Esophagus squamous epithelium (tissue), 5 donors: Measurements from ENCODE around the gene RGS6. TPM values are rescaled to one million over a fixed set of nuclear protein-coding genes. Genes with fewer than 3 reads are reported as not detected.

Source experiments
- DNase-seq: peaks from one replicate; lab custom pipeline; 2025; lab: John Stamatoyannopoulos, UW
- H3K27ac ChIP-seq, 4 donors: fragments of 200-600 bp; sonication (generic); one replicate each; pipeline ENCODE4 v1.5.1; 2016 to 2019; ENCODE audit warnings: mild to moderate bottlenecking in 1 of 4
- H3K27me3 ChIP-seq, 4 donors: fragments of 200-600 bp; sonication (generic); 1 replicate in 3 of 4; 2 replicates in 1 of 4; pipeline versions ENCODE4 v1.5.1 to v1.6.0; 2017 to 2021; ENCODE audit warnings: antibody characterized with exemption in 1 of 4
- H3K36me3 ChIP-seq, 3 donors: fragments of 200-600 bp; sonication (generic); one replicate each; pipeline ENCODE4 v1.5.1; 2016 to 2019
- H3K4me1 ChIP-seq, 3 donors: fragments of 200-600 bp; sonication (generic); one replicate each; pipeline ENCODE4 v1.5.1; 2017 to 2019
- H3K4me3 ChIP-seq, 4 donors: fragments of 200-600 bp; sonication (generic); 1 replicate in 3 of 4; 2 replicates in 1 of 4; pipeline ENCODE4 v1.5.1; 2016 to 2019; ENCODE audit warnings: mild to moderate bottlenecking in 2 of 4, moderate library complexity in 1 of 4
- H3K9me3 ChIP-seq, 3 donors: fragments of 200-600 bp; sonication (generic); one replicate each; pipeline ENCODE4 v1.5.1; 2016 to 2019
- POLR2A ChIP-seq, 4 donors: fragments of 450-650 bp; IDR thresholded peaks; one replicate each; pipeline ENCODE4 v1.6.1; 2017; ENCODE audit warnings: antibody characterized with exemption in 4 of 4, mild to moderate bottlenecking in 4 of 4, moderate library complexity in 3 of 4
- WGBS, 2 donors: methylation state at CpG; one replicate each; pipeline ENCODE4 v1.1.5; 2018; 5-methylcytosine and 5-hydroxymethylcytosine counted together
- intact Hi-C: fragments of 100-400 bp; cut with DNase I; formaldehyde crosslinking; loops from one replicate; pipeline ENCODE4 v1.15.0; 2022
- total RNA-seq, 4 donors: library from RNA; depleted of rRNA; stranded (reverse); fragments of >200 nt; gene quantifications; one replicate each; pipeline ENCODE4 v1.1.0, GENCODE V29; 2016
- TF ChIP-seq, protein P1 (sequence below), 6 experiments: fragments of 450-650 bp in 4 of 6; fragments of 200-600 bp in 2 of 6; sonication (generic) in 2 of 6; IDR thresholded peaks; one replicate each; pipeline ENCODE4 v1.5.1; 2016 to 2019; ENCODE audit warnings: antibody characterized with exemption in 6 of 6, mild to moderate bottlenecking in 4 of 6, moderate library complexity in 4 of 6
- donor health status: DM: yes; HTN: yes; CAD: no.

Gene RGS6
- total RNA-seq, 4 donors from 2014 or later, result 0.06 to 0.76 (median 0.66) TPM; not detected in 1

DNA sequence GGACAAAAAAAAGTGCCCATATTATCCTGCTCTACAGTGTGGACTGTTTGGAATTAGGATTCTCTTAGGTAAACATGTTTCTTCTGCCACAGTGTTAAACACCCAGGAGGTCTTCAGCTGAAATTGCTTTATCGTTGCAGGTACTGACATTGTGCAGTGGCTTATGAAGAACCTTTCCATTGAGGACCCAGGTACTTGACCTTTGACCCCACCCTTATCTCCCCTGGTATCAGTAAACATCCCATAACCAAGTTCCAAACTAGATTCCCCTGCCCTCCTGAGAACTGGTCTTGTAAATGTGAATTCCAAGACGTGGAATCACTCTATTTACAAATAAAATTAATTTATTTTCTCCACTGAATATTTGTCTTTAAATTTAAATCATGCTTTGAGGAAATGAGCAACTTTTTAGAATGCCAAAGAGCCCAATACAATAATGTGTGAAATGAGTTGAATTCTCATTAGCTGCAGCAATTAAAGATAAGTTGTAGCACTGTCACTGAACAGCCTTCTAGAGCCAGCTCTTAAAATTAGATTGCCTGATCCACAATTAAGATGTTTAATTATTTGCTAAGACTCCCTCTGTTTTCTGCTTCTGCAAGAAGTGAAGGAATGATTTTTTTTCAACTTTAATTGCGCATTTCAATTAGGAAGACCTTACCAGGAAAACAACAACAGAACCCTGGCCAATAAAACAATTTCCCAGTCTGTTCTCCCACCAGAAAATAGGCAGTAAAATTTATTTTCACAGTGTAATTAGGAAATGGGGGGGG is 522.3 kb downstream of the RGS6 start:
- Histone ChIP-seq H3K4me3 (no peak overlapping the region), H3K36me3 (no peaks in the 10 kb centered on the region), H3K9me3 (no peaks in the 10 kb centered on the region), H3K27ac (no peak overlapping the region), H3K4me1 (peaks cover 7 to 26% (median 21%) of the 10 kb centered on the region in 3 donors), H3K27me3 (peaks cover 0 to 6% (median 0%) of the 10 kb centered on the region in 4 donors)
- 89 to 92% methylated on average over 3 of the region's 3 CpGs for WGBS, 2 donors
- intact Hi-C loops, result no loop called here
- TF ChIP-seq, protein P1, sequence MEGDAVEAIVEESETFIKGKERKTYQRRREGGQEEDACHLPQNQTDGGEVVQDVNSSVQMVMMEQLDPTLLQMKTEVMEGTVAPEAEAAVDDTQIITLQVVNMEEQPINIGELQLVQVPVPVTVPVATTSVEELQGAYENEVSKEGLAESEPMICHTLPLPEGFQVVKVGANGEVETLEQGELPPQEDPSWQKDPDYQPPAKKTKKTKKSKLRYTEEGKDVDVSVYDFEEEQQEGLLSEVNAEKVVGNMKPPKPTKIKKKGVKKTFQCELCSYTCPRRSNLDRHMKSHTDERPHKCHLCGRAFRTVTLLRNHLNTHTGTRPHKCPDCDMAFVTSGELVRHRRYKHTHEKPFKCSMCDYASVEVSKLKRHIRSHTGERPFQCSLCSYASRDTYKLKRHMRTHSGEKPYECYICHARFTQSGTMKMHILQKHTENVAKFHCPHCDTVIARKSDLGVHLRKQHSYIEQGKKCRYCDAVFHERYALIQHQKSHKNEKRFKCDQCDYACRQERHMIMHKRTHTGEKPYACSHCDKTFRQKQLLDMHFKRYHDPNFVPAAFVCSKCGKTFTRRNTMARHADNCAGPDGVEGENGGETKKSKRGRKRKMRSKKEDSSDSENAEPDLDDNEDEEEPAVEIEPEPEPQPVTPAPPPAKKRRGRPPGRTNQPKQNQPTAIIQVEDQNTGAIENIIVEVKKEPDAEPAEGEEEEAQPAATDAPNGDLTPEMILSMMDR (IDR thresholded peaks at IDR 0.05), result no peak
- no peak for TF ChIP-seq POLR2A (IDR thresholded peaks at IDR 0.05)
- no peak for DNase-seq

DNA sequence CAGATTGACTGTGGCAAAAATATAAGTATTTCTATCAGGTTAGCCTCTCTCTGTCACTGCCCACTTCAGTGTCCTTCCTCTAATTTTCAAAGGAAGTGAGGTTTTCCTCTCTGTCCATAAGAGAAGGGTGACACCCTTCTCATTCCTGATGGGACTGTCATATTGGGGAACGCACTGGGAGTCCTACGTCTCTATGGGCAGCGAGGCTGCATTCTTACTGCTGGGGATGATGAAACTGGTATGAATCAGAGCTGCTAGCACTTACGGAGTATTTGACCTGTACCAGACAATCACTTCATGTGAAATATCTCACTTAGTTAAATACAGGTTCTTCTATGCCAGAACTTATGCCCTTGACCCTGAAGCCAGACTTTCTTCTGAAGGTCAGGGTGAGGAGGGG is 525.4 kb downstream of the RGS6 start:
- H3K27ac ChIP-seq, result no peak overlapping the region
- no peaks in the 10 kb centered on the region for H3K36me3 ChIP-seq
- no peak for DNase-seq
- H3K9me3 ChIP-seq, result no peaks in the 10 kb centered on the region
- peaks cover 0 to 6% (median 0%) of the 10 kb centered on the region in 4 donors for H3K27me3 ChIP-seq
- H3K4me1 ChIP-seq, result peaks cover 0 to 3% (median 0%) of the 10 kb centered on the region in 3 donors
- TF ChIP-seq, protein P1 (IDR thresholded peaks at IDR 0.05), result no peak
- no peak for TF ChIP-seq POLR2A (IDR thresholded peaks at IDR 0.05)
- intact Hi-C loops, result no loop called here
- WGBS, 2 donors, result 60 to 77% methylated on average over 1 to 4 of the region's 4 CpGs
- no peak overlapping the region for H3K4me3 ChIP-seq

DNA sequence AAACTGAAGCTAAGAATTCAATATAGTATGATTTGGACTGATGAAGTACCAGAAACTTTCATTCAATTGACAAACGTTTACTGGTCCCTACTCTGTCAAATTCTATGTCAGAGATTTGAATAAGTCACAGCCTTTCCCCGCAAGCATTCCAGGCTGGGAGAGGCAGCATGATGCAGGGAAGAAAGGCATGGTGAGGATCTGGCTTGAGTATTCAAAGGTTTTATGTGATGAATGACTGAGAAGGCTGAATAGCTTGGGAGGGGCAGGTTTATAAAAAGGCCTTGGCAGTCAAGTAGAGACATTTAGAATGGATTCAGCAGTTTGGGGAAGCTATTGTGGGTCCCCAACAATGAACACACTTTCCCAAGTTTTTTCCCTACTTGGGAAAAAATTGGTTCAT is 529.8 kb downstream of the RGS6 start:
- no peak for DNase-seq
- Histone ChIP-seq H3K36me3 (no peaks in the 10 kb centered on the region), H3K4me3 (no peak overlapping the region), H3K27ac (no peak overlapping the region), H3K9me3 (peaks cover 0 to 8% (median 4%) of the 10 kb centered on the region in 3 donors), H3K27me3 (no peaks in the 10 kb centered on the region), H3K4me1 (no peaks in the 10 kb centered on the region)
- intact Hi-C loops, result no loop called here
- TF ChIP-seq, protein P1 (IDR thresholded peaks at IDR 0.05), result no peak
- TF ChIP-seq POLR2A (IDR thresholded peaks at IDR 0.05), result no peak
- WGBS, 2 donors, result 36 to 64% methylated on average over 2 of the region's 2 CpGs

DNA sequence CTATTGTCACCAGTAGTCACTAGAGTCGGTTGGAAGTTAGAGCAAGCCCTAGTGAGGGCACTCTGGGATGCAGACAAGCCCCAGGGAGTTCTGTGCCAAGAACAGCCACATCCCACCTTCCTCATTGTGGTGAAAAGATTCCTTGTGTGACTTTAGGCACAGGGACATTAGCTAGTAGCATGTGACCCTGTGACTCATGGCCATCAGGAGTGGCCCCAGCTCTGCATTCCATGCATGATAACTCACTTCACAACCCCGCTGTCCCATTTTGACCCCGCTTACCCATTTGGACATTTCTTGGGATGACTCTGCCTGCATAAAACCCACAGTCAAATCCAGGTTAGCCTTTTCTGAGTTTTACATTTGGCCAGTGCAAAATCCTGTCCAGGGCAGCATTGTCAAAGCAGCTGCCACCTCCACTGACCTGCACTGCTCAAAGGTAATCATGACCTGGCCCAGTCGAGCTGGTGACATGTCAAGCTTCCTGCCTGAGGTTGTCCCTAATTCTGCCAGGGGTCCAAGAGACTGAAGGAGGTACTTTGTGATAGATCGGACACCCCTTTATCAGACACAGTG is 531.1 kb downstream of the RGS6 start:
- Histone ChIP-seq H3K27me3 (no peaks in the 10 kb centered on the region), H3K9me3 (peaks cover 0 to 8% (median 4%) of the 10 kb centered on the region in 3 donors), H3K36me3 (no peaks in the 10 kb centered on the region), H3K27ac (no peak overlapping the region), H3K4me1 (no peaks in the 10 kb centered on the region), H3K4me3 (no peak overlapping the region)
- 73 to 80% methylated on average over 5 of the region's 5 CpGs for WGBS, 2 donors
- no peak for TF ChIP-seq POLR2A (IDR thresholded peaks at IDR 0.05)
- TF ChIP-seq, protein P1 (IDR thresholded peaks at IDR 0.05), result no peak
- no peak for DNase-seq
- intact Hi-C loops, result no loop called here

DNA sequence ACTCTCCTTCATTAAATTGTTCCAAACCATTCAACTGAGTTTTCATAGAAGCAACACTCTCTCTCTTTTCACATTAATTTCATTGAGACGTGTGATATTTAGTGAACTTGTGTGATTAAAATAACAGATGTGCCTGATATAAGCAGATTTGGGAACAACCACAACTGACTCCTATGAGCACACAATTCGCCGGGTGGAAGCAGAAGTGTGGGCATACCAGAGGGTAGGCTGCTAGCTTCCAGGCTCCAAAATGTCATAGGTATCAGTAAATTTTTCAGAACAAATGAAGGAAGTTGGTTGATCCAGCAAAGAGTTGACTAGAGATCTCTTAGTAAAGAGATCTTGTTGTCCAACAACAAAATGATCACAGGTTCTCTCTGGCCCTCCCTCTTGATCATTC is 532.0 kb downstream of the RGS6 start:
- Histone ChIP-seq H3K27me3 (no peaks in the 10 kb centered on the region), H3K27ac (no peak overlapping the region), H3K4me1 (no peaks in the 10 kb centered on the region), H3K4me3 (no peak overlapping the region), H3K9me3 (peaks cover 0 to 8% (median 4%) of the 10 kb centered on the region in 3 donors), H3K36me3 (no peaks in the 10 kb centered on the region)
- intact Hi-C loops, result no loop called here
- 83 to 93% methylated on average over 3 of the region's 3 CpGs for WGBS, 2 donors
- TF ChIP-seq, protein P1 (IDR thresholded peaks at IDR 0.05), result no peak
- no peak for TF ChIP-seq POLR2A (IDR thresholded peaks at IDR 0.05)
- DNase-seq, result no peak
